H1 (cell line): ENCODE measurements around the gene HSD17B2. TPM values are rescaled to one million over a fixed set of nuclear protein-coding genes. Genes with fewer than 3 reads are reported as not detected.

Source experiments
- CTCF ChIA-PET: fragments of 300-600 bp; sonication (Branson Sonifier 250); formaldehyde crosslinking; loops from one replicate; lab custom pipeline; 2021; ENCODE audit not compliant: partially characterized antibody; lab: Charles Lee
- POLR2A ChIA-PET: fragments of 300-600 bp; sonication (Branson Sonifier 250); formaldehyde crosslinking; loops from one replicate; lab custom pipeline; 2021; ENCODE audit warnings: inconsistent platforms; ENCODE audit not compliant: partially characterized antibody; lab: Charles Lee
- DNase-seq, 2 experiments: peaks; one replicate each; pipeline versions ENCODE4 v3.0.0 to v3.0.0-alpha.2; 2010 to 2022; ENCODE audit warnings: low spot score in 2 of 2, low read depth in 1 of 2, mixed read lengths in 1 of 2
- FAIRE-seq: peaks from 2 replicates; lab custom pipeline; 2011; peaks lifted over from hg19 to GRCh38; lab: Jason Lieb, UNC
- H2AFZ ChIP-seq: 2 replicates; pipeline ENCODE4 v1.8.1; 2012; ENCODE audit warnings: low read length, inconsistent platforms
- H2AK5ac ChIP-seq: 2 replicates; pipeline ENCODE4 v1.6.1; 2013; ENCODE audit warnings: low read depth, low read length
- H2BK120ac ChIP-seq: replicated peaks from 2 replicates; pipeline ENCODE3; 2013; ENCODE audit warnings: low read depth, low read length, inconsistent platforms
- H2BK12ac ChIP-seq: 2 replicates; pipeline ENCODE4 v1.6.1; 2013; ENCODE audit warnings: low read depth, low read length
- H2BK15ac ChIP-seq: 2 replicates; pipeline ENCODE4 v1.6.1; 2013; ENCODE audit warnings: low read length
- H2BK20ac ChIP-seq: 2 replicates; pipeline ENCODE4 v1.6.1; 2013; ENCODE audit warnings: low read length
- H2BK5ac ChIP-seq: 2 replicates; pipeline ENCODE4 v1.6.1; 2013; ENCODE audit warnings: low read depth, low read length
- H3K14ac ChIP-seq: 2 replicates; pipeline ENCODE4 v1.6.1; 2013; ENCODE audit warnings: inconsistent platforms; ENCODE audit not compliant: insufficient read length
- H3K18ac ChIP-seq: 2 replicates; pipeline ENCODE4 v1.6.1; 2013; ENCODE audit warnings: low read length; ENCODE audit errors: extremely low read depth
- H3K23ac ChIP-seq: 2 replicates; pipeline ENCODE4 v1.6.1; 2013; ENCODE audit warnings: inconsistent platforms; ENCODE audit not compliant: insufficient read length
- H3K23me2 ChIP-seq: 2 replicates; pipeline ENCODE4 v1.6.1; 2013; ENCODE audit warnings: low read depth, low read length
- H3K27ac ChIP-seq: 2 replicates; pipeline ENCODE4 v1.6.1; 2011; ENCODE audit warnings: low read depth, low read length, inconsistent platforms
- H3K27me3 ChIP-seq, 4 experiments: replicated peaks in 1 of 4; 1 replicate in 1 of 4; 2 replicates in 3 of 4; pipeline versions ENCODE4 v1.6.1 to v1.8.1; 2011 to 2013; ENCODE audit warnings: low read length in 3 of 4, mild to moderate bottlenecking in 3 of 4, inconsistent platforms in 2 of 4, mixed read lengths in 2 of 4, moderate library complexity in 1 of 4; ENCODE audit not compliant: control insufficient read depth in 3 of 4, insufficient read depth in 3 of 4; ENCODE audit errors: extremely low read depth in 1 of 4
- H3K36me3 ChIP-seq, 4 experiments: 2 replicates each; pipeline versions ENCODE4 v1.6.1 to v1.8.1; 2011 to 2013; ENCODE audit warnings: mild to moderate bottlenecking in 4 of 4, low read length in 3 of 4, moderate library complexity in 2 of 4, control low read depth in 1 of 4, inconsistent platforms in 1 of 4; ENCODE audit not compliant: insufficient read depth in 4 of 4, control insufficient read depth in 2 of 4
- H3K4ac ChIP-seq: replicated peaks from 2 replicates; pipeline ENCODE3; 2013; ENCODE audit warnings: low read length, low read depth, mixed read lengths, inconsistent platforms; ENCODE audit not compliant: insufficient read length
- H3K4me1 ChIP-seq, 4 experiments: replicated peaks in 1 of 4; 1 replicate in 1 of 4; 2 replicates in 3 of 4; pipeline versions ENCODE4 v1.6.1 to v1.8.1; 2011 to 2013; ENCODE audit warnings: low read length in 3 of 4, inconsistent platforms in 2 of 4, mixed read lengths in 1 of 4; ENCODE audit not compliant: insufficient read depth in 4 of 4, control insufficient read depth in 3 of 4
- H3K4me2 ChIP-seq, 2 experiments: 2 replicates each; pipeline versions ENCODE4 v1.6.1 to v1.8.1; 2011 to 2013; ENCODE audit warnings: low read depth in 2 of 2, low read length in 2 of 2, control low read depth in 1 of 2, inconsistent platforms in 1 of 2, mild to moderate bottlenecking in 1 of 2; ENCODE audit not compliant: insufficient read depth in 1 of 2
- H3K4me3 ChIP-seq, 4 experiments: fragments of 200-600, 300-600 bp in 1 of 4; sonication (generic), shearing (Covaris generic), sonication (Bioruptor Twin) in 1 of 4; 2 replicates each; pipeline versions ENCODE4 v1.5.1 to v1.8.1; 2011 to 2016; ENCODE audit warnings: low read length in 4 of 4, low read depth in 3 of 4, control low read depth in 2 of 4, inconsistent platforms in 2 of 4, mild to moderate bottlenecking in 2 of 4, mixed read lengths in 1 of 4, moderate library complexity in 1 of 4; ENCODE audit not compliant: insufficient read depth in 2 of 4; ENCODE audit errors: extremely low read depth in 1 of 4
- H3K56ac ChIP-seq: replicated peaks from 2 replicates; pipeline ENCODE3; 2013; ENCODE audit warnings: low read depth, mild to moderate bottlenecking, mixed read lengths, low read length, inconsistent platforms; ENCODE audit not compliant: insufficient read length
- H3K79me1 ChIP-seq: 2 replicates; pipeline ENCODE4 v1.6.1; 2013; ENCODE audit warnings: low read depth, low read length, control low read depth
- H3K79me2 ChIP-seq, 2 experiments: 2 replicates each; pipeline versions ENCODE4 v1.6.1 to v1.8.1; 2012 to 2013; ENCODE audit warnings: low read length in 2 of 2, mild to moderate bottlenecking in 2 of 2, inconsistent platforms in 1 of 2; ENCODE audit not compliant: insufficient read depth in 2 of 2, control insufficient read depth in 1 of 2
- H3K9ac ChIP-seq, 4 experiments: replicated peaks in 1 of 4; 1 replicate in 1 of 4; 2 replicates in 3 of 4; pipeline versions ENCODE4 v1.6.1 to v1.8.1; 2011 to 2013; ENCODE audit warnings: low read depth in 3 of 4, low read length in 3 of 4, control low read depth in 2 of 4, mild to moderate bottlenecking in 2 of 4, moderate library complexity in 2 of 4, inconsistent platforms in 1 of 4; ENCODE audit errors: extremely low read depth in 1 of 4
- H3K9me3 ChIP-seq, 2 experiments: 2 replicates each; pipeline versions ENCODE4 v1.6.1 to v1.8.1; 2012 to 2013; ENCODE audit warnings: mild to moderate bottlenecking in 2 of 2, moderate library complexity in 2 of 2, control low read depth in 1 of 2, inconsistent platforms in 1 of 2, low read depth in 1 of 2, low read length in 1 of 2, mixed read lengths in 1 of 2; ENCODE audit not compliant: insufficient read depth in 2 of 2
- H4K20me1 ChIP-seq, 2 experiments: replicated peaks in 1 of 2; 2 replicates each; pipeline versions ENCODE3 to v1.8.1; 2011 to 2013; ENCODE audit warnings: inconsistent platforms in 2 of 2, low read length in 2 of 2, mild to moderate bottlenecking in 1 of 2; ENCODE audit not compliant: insufficient read depth in 2 of 2, control insufficient read depth in 1 of 2
- H4K5ac ChIP-seq: 2 replicates; pipeline ENCODE4 v1.6.1; 2013; ENCODE audit warnings: low read length, low read depth, mixed read lengths, inconsistent platforms; ENCODE audit not compliant: insufficient read length
- H4K8ac ChIP-seq: 2 replicates; pipeline ENCODE4 v1.8.0; 2013; ENCODE audit warnings: mild to moderate bottlenecking, moderate library complexity, low read length, inconsistent platforms; ENCODE audit not compliant: insufficient read depth; ENCODE audit errors: extremely low read depth
- H4K91ac ChIP-seq: replicated peaks from 2 replicates; pipeline ENCODE3; 2013; ENCODE audit warnings: low read length, mixed read lengths, inconsistent platforms; ENCODE audit not compliant: insufficient read length
- CHD1 ChIP-seq: IDR thresholded peaks from 2 replicates; pipeline ENCODE4 v1.6.1; 2012; ENCODE audit warnings: low read depth, low read length, improper control_type of control experiment
- KDM4A ChIP-seq: IDR thresholded peaks from one replicate; pipeline ENCODE4 v1.7.1; 2012; ENCODE audit warnings: low read depth, mild to moderate bottlenecking, moderate library complexity, low read length, inconsistent platforms; ENCODE audit not compliant: severe bottlenecking
- PHF8 ChIP-seq: fragments of 200-600 bp; sonication (generic); conservative IDR thresholded peaks from 2 replicates; pipeline ENCODE4 v1.7.1; 2012; ENCODE audit warnings: low read depth, mild to moderate bottlenecking, inconsistent platforms, low read length, moderate library complexity
- RAD21 ChIP-seq, 2 experiments: IDR thresholded peaks in 1 of 2; conservative IDR thresholded peaks in 1 of 2; 2 replicates each; pipeline ENCODE4 v1.6.1; 2011; ENCODE audit warnings: low read depth in 2 of 2, low read length in 2 of 2, improper control_type of control experiment in 1 of 2, inconsistent platforms in 1 of 2, mild to moderate bottlenecking in 1 of 2, moderate library complexity in 1 of 2
- RNF2 ChIP-seq: fragments of 200-900, 300-1000 bp; sonication (generic); IDR thresholded peaks from 2 replicates; pipeline ENCODE4 v1.7.1; 2016; ENCODE audit warnings: borderline replicate concordance, low read depth, mild to moderate bottlenecking, antibody characterized with exemption, low read length; ENCODE audit not compliant: poor library complexity, severe bottlenecking; ENCODE audit errors: missing control alignments
- SUZ12 ChIP-seq: fragments of 200-600 bp; sonication (generic); IDR thresholded peaks from 2 replicates; pipeline ENCODE4 v1.6.1; 2012; ENCODE audit warnings: mild to moderate bottlenecking, inconsistent platforms, low read length, moderate library complexity, mixed read lengths
- WGBS, 2 experiments: shearing (Covaris generic) in 1 of 2; methylation state at CpG; one replicate each; pipeline versions ENCODE4 v1.1.6 to v1.1.7; 2013 to 2015; ENCODE audit warnings: low lambda C conversion rate in 2 of 2, mixed read lengths in 2 of 2, inconsistent platforms in 1 of 2, low coverage in 1 of 2, missing lambda C conversion rate in 1 of 2; ENCODE audit not compliant: insufficient replicate concordance in 2 of 2, insufficient coverage in 1 of 2, insufficient read length in 1 of 2; ENCODE audit errors: extremely low coverage in 1 of 2, missing lambda C conversion rate in 1 of 2; 5-methylcytosine and 5-hydroxymethylcytosine counted together
- polyA plus RNA-seq, 7 experiments: library from polyadenylated mRNA; depleted of rRNA in 3 of 7; stranded (reverse) in 5 of 7; unstranded in 2 of 7; fragments of >200 nt in 5 of 7; fragments of 200-250 nt in 2 of 7; gene quantifications; 1 replicate in 5 of 7; 2 replicates in 1 of 7; 4 replicates in 1 of 7; pipeline versions ENCODE4 v1.2.1 to v1.2.3, GENCODE V29; 2011 to 2013; ENCODE audit warnings: missing spikeins in 2 of 7, mixed read lengths in 2 of 7
- total RNA-seq: library from RNA; stranded (reverse); fragmentation: NEBNext Ultra II Directional; extraction: Animal tissue kit (Norgen Biotek cat#: 25700); gene quantifications from 2 replicates; pipeline ENCODE4 v1.2.1, GENCODE V29; 2021
- TF ChIP-seq, protein P1 (sequence below), 3 experiments: IDR thresholded peaks; 1 replicate in 2 of 3; 2 replicates in 1 of 3; pipeline versions ENCODE4 v1.5.1 to v1.6.1; 2011; ENCODE audit warnings: low read length in 3 of 3, mild to moderate bottlenecking in 3 of 3, inconsistent platforms in 2 of 3, low read depth in 1 of 3, moderate library complexity in 1 of 3; ENCODE audit not compliant: insufficient read depth in 1 of 3; ENCODE audit errors: control extremely low read depth in 1 of 3

Gene HSD17B2
- total and polyA plus RNA-seq, 2 of the 8 experiments (the other 6 are each of a cell fraction or from before 2014, with no cell fraction given) = not detected

DNA sequence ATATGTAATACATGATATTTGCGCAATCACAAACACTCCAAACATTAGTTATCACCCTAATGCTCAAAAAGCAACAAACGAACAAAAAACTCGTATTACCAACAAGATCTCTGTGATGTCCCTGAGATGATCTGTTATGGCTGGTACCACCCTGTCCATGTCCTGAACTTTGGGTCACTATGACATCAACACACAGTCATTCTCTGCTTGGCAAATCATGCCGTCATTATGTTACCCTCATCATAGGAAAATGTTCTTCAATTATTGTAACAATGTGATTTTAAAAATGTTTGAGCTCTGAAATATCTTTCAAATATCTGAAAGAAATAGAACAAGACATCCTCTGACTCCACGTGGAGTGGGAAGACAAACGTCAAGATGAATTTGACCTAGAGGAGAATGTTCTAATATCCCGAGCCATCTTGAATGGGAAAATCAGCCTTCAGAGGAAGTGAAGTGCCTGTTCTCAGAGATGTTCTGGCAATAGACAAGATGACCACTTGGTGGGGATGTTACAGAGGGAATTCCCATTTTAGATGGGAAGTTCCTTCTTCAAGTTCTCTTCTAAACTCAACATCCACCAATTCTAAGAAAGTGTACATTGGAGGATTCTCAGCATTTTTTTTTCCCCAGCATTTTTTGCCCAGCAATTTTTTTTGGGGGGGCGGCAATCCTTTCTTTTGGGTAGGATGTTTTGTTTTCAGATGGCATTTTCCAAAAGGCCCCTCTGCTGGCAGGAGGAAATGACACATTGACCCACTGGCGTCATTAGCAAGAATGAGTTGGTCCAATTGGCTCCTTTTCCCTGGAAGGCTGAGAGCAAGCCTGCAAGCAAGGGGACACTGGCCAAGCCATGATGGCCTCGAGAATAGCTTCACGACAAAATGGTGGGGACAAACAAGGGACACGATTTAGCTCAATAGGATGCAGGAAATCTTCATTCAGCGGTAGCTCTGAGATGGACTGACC is 3.7 kb upstream of the HSD17B2 start:
- Histone ChIP-seq H3K23me2 (no peaks in the 10 kb centered on the region; the same call in 1 of the 2 replicates), H3K79me1 (no peaks in the 10 kb centered on the region), H2AFZ (no peak overlapping the region), H3K9ac (no peak overlapping the region), H3K18ac (no peak overlapping the region), H3K79me2 (no peaks in the 10 kb centered on the region), H2BK5ac (no peak overlapping the region), H2BK12ac (peak overlapping the region; percentile 30; the same call in 1 of the 2 replicates), H3K27ac (no peak overlapping the region), H3K4ac (no peak overlapping the region), H2BK15ac (no peak overlapping the region), H3K23ac (no peak overlapping the region), H4K5ac (no peak overlapping the region), H3K4me2 (no peak overlapping the region), H3K27me3 (no peaks in the 10 kb centered on the region), H3K4me1 (no peaks in the 10 kb centered on the region; a peak in 1 of 7 replicates), H2BK120ac (no peak overlapping the region), H3K4me3 (no peak overlapping the region), H4K91ac (no peak overlapping the region), H3K56ac (no peak overlapping the region), H4K8ac (no peak overlapping the region), H2AK5ac (no peak overlapping the region), H2BK20ac (no peak overlapping the region), H3K9me3 (no peaks in the 10 kb centered on the region), H3K36me3 (no peaks in the 10 kb centered on the region), H3K14ac (no peak overlapping the region), H4K20me1 (peaks cover 0 to 2% of the 10 kb centered on the region in 2 experiments)
- FAIRE-seq (peak; percentile 52), DNase-seq (no peak)
- POLR2A ChIA-PET = no interaction called here
- CTCF ChIA-PET = interaction anchor here (0.6 to 5.5 kb wide), 31 partner anchors 9 to 513 kb away, joined by 3 to 43 read pairs (median 4); no protein-coding TSS in a partner anchor
- no peak for TF ChIP-seq CHD1
- peak; percentile 86 to 92 for TF ChIP-seq RAD21 (IDR thresholded peaks at IDR 0.05 in 1 of 2, conservative IDR thresholded peaks at IDR 0.05 in 1 of 2; ENCODE audit: low read depth in 2 of 2, low read length in 2 of 2)
- TF ChIP-seq SUZ12 = no peak
- TF ChIP-seq PHF8 = no peak
- TF ChIP-seq KDM4A = no peak
- TF ChIP-seq, protein P1, sequence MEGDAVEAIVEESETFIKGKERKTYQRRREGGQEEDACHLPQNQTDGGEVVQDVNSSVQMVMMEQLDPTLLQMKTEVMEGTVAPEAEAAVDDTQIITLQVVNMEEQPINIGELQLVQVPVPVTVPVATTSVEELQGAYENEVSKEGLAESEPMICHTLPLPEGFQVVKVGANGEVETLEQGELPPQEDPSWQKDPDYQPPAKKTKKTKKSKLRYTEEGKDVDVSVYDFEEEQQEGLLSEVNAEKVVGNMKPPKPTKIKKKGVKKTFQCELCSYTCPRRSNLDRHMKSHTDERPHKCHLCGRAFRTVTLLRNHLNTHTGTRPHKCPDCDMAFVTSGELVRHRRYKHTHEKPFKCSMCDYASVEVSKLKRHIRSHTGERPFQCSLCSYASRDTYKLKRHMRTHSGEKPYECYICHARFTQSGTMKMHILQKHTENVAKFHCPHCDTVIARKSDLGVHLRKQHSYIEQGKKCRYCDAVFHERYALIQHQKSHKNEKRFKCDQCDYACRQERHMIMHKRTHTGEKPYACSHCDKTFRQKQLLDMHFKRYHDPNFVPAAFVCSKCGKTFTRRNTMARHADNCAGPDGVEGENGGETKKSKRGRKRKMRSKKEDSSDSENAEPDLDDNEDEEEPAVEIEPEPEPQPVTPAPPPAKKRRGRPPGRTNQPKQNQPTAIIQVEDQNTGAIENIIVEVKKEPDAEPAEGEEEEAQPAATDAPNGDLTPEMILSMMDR (IDR thresholded peaks at IDR 0.05; ENCODE audit: control extremely low read depth in 1 of 3, insufficient read depth in 1 of 3, low read depth in 1 of 3, low read length in 3 of 3) = peak in 2 of 3 experiments; percentile 69 to 71; a peak in 3 of 4 replicates
- no peak for TF ChIP-seq RNF2
- WGBS, 2 experiments = 76% methylated on average over 13 of the region's 13 CpGs; no CpG with 5 or more reads in 1 of the 2 experiments
